GM12892 (cell line): ENCODE data around the gene ANKS4B.

ENCODE experiments used
- POLR2A ChIP-seq: IDR thresholded peaks from 2 replicates; pipeline ENCODE4 v1.6.1; 2011; ENCODE audit warnings: low read depth, low read length, control low read depth
- POLR2AphosphoS5 ChIP-seq: IDR thresholded peaks from 2 replicates; pipeline ENCODE4 v1.6.1; 2011; ENCODE audit warnings: low read depth, low read length, control low read depth
- TAF1 ChIP-seq: IDR thresholded peaks from 2 replicates; pipeline ENCODE4 v1.6.1; 2011; ENCODE audit warnings: low read depth, mild to moderate bottlenecking, control low read depth, low read length, borderline replicate concordance

DNA sequence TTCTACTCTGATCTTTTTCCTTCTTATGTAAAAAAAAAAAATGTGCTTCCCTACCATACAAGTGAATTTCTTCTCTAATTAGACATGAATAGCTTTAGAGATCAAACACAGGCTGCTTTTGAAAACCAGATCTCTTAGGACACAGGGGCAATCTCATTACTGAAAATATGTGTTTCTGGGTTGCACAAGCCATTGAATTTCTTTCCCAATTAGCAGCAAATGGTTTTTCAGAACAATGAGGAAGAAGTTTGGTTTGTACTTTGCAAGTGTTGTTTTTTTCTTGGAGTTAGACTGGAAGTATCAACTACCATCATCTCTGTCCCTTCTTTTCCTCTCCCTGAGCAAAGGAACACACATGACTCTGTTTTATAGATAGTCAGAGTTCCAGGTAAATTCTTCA, 5.6 kb upstream of the ANKS4B start:
- no peak for TF ChIP-seq POLR2A
- TF ChIP-seq TAF1 = no peak
- no peak for TF ChIP-seq POLR2AphosphoS5
